Fibroblast of gingiva (primary cell): Measurements from ENCODE around the gene LIX1L.

ENCODE experiments used
- DNase-seq: peaks from one replicate; pipeline ENCODE4 v3.0.0-alpha.2; 2011; ENCODE audit warnings: low read depth

LIX1L gene

DNA sequence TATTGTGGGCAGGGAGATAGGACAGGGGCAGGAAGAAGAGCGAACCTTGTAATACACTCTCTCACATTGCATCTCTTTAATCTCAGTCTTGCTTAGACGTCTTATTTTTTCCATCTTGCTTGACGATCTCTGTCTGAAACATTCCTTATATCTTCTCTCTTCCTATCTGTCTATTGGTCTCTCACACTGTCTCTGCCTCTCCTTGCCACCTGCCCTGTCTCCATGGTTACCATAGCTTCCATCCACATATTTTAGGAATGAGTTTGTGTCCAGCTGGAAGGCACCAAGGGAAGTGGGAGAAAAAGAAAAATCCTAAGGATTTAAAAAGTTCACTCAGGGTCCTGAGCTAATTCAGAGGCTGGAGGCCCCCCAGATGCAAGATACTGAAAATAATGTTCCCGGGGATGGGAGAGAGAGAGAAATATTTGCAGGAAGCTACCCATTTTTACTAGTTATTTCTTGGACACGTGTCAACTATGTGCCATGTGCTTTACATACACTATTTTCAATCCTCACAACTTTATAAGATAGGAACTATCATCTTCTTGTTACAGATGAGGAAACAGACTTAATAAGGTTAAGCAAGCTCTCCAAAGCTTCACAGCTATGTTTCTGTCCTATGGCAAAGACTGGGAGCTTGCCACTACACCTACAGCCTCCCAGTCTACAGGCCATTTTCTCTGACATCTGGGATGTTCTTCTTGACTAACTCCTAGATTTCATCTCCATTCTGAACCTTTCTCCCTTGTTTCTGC lies 5.6 kb upstream of the LIX1L start:
- no peak for DNase-seq

DNA sequence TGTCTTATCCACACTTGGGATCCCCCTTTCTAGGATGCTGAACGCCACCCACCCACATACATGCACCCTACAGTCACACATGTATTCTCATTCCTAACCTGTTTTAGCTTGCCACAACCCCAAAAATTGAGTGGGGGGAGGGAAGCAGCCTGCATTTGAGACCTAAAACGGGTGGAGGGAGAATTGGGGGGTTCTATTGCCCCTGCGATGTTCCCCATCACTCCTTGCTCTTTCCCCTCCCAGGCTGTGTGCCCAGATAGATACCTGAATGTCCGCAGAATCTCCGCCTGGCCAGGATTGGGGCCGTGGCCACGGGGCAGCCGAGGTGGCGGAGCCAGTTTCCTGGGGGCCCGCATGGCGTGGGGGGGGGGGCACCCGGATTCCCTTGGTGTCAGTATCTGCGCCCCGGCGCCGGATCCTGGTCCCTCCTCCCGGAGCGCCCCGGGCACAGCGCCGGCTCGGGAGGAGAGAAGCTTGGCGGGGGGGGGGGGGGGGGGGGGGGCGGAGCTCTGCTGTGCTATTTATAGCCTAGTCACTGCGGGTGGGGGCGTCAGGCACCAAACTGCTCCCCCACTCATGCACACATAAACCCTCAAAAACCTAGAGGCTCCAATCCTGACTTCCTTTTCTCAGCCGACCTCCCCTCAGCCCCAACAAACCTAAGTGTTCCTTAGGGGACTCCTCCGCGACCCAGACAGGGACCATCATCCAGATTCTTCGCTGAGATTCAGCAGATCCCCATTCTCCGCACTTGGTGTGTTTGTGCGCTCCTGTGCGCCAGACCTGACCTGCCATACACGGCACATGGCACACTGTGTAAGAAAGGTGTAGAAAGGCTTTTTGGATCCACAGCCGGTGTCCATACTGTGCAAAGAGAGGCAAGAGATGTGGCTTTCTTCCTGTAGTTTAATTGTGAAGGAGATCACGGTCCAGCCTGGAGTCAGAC lies 4.6 kb upstream of the LIX1L start:
- DNase-seq = no peak

DNA sequence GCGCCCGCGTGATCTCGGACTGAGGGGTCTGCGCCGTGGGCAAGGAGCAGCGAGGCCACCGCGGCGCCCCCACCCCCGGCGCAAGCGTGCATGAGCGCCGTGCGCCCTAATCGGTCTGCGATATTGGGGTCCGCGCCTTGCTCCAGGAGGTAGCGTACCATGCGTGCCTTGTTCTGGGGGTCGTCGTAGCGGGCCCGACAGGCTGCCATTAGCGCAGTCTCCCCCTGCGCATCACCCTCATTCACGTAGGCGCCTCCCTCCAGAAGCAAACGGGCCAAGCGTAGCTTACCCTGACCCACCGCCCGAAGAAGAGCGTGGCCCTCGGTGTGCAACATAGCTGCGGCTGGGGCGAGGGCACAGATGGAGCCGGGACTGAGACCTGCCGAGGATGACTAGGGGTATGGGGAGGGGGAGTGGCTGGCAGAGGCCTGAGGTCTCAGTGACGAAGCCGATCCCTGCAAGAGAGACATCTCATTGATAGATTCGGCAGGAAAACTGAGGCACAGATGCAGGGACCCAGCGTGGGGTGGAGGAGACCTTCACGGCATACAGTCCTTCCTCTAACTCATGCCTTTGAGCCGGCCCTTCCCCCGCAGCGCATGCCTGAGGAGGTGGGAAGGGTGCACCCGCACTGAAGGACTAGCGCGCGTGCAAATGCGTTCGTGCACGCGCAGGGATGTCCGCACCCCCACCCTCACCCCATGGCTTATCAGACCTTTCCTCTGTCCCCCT lies 3.8 kb upstream of the LIX1L start:
- no peak for DNase-seq

DNA sequence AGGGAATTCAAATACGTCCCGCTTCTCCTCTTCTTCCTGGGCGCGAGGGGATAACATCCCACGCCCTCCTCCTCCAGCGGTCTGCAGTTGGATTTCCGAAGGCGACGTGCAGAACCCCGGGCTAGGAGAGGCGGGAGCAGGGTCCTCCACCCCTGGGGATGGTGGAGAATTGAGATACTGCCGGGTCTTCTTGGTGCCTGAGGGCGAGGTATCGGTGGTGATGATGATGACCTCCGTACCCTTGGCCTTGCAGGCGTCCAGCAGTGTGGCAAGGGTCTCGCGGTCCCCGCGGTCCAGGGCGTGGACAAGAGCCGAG lies 3.2 kb upstream of the LIX1L start:
- no peak for DNase-seq

DNA sequence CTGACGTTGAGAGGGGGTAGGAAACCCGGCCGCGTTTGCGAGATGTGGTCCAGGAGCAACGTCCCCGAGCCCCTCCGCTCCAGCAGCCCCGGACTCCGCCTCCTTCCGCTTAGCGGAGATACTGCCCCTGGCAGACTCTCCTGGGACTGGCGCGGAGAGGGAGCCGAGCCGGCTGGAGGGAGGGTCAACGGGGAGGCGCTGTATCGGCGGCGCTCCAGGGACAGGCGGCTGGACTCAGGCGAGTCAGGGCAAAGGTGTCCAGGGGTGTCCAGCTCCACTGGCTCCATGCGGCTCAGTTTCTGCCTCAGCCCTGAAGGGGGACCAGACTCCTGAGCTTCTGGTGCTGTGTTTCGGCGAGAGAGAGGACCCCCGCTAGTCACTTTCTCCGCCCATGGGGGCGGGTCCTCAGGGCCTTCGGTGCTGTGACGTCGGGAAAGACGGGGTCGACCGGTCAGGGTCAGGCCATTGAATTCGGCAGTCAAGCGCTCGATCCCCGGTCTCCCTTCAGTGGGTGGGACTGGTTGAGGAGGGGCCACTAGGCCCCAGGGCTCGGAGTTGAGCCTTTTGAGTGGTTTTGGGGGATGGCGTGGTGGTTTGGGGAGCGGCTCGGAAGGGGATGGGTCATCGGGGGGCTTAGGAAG lies 2.8 kb upstream of the LIX1L start:
- peak; percentile 65 for DNase-seq

DNA sequence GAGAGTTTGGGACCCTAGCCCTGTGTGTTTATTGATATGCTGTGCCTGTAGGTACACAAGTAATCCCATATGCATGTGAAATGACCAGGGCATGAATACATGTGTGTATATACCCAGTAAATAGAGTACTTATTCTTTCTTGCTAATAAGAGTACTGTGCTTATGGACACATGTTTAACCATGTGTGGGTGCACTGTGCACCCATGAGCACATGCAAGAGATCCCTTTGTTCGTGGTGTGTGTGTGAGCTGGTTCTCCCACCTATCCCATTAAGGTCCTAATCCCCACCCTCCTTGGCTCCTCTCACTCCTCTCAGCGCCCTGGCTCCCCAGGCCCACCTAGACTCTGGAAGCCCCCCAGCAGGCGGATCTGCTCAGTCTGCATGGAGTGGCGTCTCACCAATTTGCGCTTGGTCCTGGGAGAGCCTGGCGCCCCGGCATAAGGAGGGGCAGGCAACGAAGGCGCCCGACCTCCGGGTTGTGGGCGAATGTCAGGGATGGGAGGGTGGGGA lies 2.2 kb upstream of the LIX1L start:
- DNase-seq = no peak

DNA sequence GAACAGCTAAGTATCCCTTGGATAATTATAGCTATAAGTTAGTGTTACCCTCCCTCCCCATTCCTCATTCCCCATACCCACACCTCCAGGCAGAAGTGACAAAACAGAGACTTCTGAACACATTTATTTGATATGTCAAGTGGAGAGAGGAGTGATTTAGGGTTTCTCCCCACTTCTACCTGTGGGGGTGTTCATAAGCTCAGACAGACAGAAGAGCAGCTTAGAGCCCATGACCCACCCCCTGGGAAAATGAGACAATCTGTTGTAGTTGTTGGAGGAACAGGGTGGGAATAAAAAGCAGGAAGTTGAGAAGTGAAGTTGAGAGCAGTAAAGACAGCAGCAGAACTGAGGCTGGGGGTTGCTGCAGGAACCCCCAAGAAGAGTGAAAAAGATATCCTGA lies 1.5 kb upstream of the LIX1L start:
- no peak for DNase-seq

DNA sequence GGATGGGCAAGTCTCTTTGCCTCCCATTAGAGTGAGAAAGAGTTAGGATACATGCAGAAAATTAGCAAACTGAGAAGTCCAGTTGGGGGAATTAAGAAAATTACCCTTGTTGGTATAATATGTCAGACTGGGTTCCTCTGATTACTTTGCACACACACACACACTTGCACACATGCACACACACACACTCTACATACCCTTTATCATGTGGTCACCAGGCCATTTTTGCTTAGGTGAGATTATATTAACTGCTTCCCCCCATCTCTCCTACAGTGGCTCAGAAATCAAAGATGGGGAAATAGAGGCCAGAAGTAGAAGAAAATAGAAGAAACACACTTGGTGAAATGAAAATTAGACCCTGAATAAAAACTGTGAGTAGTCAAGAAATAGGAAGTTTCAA lies 917 bp upstream of the LIX1L start:
- no peak for DNase-seq

DNA sequence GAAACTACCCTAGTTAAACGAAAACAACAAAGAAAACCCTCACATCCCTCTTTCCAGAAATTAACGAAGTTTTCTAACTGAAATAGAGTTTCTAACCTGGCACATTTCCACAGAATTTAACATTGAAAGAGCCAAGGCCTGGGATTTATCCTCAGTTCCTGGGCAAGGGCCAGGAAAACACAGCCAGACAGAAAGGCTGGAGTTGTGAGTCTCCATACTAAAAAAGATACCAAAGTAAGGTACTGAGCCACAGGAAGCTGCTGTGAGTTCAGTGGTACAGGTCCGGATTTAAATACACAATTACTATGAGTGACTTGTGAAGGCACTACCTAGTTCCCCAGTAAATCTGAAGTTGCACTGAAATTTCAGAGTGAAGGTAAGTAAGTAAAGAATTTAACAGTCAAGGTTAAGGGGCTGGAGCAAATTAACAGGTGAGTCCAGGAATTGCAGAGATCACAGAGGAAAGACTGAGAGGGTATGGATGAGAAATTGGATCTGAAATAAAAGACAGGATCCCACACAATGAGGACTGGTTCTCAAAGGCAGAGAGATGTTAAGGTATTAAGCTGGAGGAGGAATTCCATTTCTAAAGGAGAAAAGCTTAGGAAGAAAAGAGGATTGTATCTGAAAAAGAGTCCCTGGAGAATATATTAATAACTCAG lies 905 bp downstream of the LIX1L start:
- DNase-seq = peak; percentile 62

DNA sequence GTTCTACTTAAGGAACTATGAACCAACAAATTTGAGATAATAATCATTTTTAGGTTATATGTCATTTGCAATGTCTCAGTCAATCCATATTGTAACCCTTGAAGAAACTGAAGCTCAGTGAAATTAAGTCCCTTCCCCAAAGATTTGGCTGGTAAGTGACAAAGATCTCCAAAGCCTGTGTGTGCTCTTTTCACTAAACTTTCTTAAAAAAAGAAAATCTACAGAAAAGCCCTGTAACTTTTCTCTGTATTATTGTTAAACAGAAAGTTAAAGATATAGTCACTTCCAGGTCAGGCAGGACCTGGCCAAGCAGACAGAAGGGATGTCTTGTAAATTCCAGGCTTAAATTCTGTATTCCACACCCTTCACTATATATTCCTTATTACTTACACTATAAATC lies 1.5 kb downstream of the LIX1L start:
- no peak for DNase-seq

DNA sequence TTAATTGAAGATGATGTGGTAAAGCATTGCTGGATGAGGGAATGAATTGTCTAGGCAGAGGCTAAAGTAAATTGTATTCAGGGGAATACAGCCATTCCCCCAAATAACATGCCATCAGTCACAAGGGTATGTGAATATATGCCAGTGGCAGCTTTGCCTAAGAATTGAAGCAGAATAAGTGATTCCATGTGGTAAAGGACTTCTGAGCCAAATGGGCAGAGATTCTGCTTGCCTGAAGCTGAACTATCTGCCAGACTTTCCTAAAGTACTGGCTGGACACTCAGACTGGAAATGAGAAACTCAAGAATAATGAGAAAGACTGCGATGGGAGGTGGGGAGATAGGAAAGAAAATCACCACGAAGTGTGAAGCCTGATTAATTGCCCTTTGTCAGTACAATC lies 2.4 kb downstream of the LIX1L start:
- DNase-seq = peak; percentile 92

DNA sequence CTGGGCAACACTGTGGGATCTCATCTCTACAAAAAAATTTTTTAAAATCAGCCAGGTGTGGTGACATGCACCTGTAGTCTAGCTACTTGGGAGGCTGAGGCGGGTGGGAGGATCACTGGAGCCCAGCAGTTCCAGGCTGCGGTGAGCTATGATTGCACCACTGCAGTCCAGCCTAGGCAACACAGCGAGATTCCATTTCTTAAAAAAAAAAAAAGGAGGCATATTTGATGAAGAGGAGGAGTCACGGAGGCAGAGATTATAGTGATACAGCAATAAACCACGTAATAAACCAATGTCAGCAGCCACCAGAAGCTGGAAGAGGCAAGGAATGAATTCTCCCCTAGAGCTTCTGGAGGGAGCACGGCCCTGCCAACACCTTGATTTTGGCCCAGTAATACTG lies 4.0 kb downstream of the LIX1L start:
- DNase-seq = peak; percentile 68

DNA sequence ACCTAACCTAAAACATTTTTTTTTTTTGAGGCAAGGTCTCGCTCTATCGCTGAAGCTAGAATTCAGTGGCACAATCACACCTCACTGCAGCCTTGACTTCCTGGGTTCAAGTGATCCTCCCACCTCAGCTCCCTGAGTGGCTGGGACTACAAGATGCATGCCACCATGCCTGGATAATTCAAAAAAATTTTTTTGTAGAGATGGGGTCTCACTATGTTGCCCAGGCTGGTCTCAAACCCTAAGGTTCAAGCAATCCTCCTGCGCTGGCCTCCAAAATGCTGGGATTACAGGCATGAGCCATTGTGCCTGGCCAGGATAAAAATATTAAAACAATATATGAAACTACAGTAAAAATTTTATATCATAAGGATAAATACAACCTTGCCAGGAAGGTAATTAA lies 4.9 kb downstream of the LIX1L start:
- no peak for DNase-seq

DNA sequence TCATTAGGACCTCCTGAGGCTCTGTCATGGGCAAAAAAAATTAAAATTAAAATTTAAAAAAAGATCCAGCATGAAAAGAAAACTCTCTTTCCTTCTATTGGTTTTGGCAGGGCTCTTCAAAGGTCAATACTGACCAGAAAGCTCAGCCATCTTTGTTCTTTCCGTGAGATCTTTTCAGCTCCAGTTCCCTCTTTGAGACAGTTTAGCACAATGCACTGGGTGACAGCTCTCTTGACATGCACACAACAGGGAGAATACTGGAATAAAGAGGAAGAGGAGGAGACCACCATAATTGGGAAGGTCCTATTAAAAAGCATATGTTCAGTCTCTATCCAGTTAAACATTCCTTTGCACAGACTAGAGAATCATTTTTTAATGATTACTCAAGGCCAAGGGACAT lies 6.3 kb downstream of the LIX1L start:
- DNase-seq = no peak

DNA sequence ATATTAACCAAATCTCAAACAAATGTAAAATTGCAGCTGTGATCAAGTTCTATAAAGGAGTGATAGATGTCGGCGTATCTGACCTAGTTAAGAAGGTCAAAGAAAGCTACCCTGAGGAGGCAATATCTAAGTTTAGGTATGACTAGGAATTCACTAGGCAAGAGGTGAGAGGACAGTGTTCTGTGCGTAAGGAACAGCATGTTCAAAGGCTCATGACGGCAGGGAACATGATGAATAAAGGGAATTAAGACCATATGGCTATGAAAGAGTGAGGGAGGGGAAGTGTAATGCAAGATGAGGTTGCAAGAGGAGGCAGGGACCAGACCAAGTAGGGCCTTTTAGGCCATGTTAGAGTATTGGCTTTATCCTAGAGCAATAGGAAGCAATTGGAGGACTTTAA lies 8.6 kb downstream of the LIX1L start:
- DNase-seq = peak; percentile 97

DNA sequence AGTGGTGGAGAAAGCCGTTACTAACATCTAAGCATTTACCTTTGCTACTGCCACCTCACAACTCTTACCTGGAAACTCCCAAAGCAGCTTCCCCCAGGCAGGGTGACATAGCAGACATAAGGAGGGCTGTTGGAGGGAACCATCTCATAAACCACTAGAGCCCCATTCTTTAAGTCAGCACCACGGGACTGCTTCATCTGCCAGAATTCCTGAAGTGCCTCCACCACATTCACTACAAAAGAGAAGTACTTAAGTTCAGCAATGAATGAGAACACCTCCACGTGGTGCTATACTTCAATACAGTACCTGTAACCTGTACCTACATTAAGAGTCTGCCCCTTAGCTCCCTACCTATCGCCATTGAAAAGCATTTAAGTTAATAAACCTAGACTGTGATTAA lies 10.3 kb downstream of the LIX1L start:
- DNase-seq = no peak

DNA sequence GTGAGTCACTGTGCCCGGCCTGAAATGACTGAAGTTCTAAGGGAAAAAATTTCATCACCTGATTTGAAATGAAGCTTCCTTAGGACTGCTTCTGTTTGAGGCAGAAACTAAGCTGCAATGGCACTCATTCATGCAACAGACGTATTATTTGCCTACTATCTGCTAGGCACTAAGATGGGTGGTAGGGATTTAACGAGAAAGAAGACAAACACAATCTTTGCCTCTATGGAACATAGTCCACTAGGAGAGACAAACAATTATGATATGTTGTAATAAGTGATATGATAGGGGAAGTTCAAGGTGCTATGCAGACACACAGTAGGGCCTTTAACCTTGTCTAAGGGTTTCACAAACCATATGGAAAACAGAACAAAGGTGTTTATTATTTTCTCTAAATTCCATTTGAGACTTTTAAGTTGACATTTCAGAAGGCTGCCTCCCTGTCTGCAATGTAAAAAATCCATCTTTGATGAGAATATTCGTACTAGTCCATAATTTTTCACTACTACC lies 11.3 kb downstream of the LIX1L start:
- no peak for DNase-seq

DNA sequence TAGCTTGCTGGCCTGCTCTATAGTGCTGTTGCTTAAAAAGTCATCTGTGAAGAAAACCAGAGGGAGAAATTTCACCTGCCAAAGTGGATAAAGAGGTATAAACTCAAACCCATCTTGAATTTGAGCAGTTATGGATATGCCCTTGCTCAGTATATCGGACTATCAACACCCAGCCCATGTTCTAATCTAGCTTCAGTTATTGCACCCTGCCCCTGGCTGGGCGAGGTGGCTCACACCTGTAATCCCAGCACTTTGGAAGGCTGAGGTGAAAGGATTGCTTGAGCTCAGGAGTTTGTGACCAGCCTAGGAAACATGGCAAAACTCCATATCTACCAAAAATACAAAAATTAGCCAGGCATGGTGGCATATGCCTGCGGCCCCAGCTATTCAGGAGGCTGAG lies 13.3 kb downstream of the LIX1L start:
- no peak for DNase-seq

DNA sequence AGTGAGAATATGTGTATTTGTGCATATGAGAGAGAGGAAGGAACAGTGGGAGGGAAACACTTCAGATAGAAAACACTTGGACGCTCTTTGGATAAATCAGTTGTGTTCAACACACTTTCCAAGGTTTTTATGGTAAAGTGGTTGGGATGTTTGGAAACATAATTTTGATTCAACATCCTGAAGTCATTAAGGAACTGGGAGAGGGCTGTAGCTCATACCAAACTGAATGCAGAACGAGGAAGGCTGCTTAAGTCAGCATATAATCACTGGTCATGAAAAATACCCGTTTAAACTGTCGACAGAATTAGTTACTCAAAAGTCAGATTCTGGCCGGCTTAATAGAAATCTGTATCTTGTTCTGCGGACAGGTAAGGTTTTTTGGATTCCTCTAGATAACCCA lies 14.9 kb downstream of the LIX1L start:
- DNase-seq = peak; percentile 60

DNA sequence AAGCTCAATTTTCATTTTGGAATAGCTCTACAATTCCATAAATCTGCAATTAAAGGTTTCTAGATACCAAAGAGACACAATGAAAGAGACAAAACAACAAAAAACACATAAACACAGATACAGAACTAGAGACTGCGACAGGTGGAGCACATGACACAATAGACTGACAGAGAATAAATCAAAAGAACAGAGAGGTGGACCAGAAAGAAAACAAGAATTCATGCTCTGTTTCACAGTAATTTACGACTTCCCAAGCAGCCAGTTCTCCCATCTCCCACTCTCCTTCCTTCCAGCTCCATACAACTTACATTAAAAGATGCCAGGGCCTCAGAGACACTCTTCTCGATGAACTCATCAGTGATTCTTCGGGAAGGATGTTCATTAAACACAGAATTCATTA lies 15.4 kb downstream of the LIX1L start:
- no peak for DNase-seq

DNA sequence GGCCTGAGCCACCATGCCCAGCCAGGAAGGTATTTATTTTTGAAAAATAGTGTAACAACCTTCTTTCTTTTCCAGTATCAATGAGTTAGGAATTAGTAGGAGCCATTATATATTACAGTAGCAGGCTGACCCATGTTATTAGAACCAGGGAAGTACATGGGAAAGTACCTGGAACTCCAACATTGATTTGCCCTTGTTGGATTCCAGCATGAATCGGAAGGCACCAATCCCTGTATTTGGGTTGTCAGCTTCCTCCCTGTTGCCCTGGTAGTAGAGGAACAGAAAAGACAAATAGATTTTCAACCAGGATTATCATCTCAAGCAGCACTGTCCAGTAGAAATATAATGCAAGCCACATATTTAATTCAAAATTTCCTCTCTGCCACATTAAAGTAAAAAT lies 20.4 kb downstream of the LIX1L start:
- no peak for DNase-seq
